WI38 (cell line): ENCODE results near the gene TTN.

Experiments
- H3K4me3 ChIP-seq: 2 replicates; pipeline ENCODE4 v1.5.1; 2011; ENCODE audit warnings: low read depth, mild to moderate bottlenecking, control low read depth, low read length
- CTCF ChIP-seq: IDR thresholded peaks from 2 replicates; pipeline ENCODE4 v1.5.1; 2012; ENCODE audit warnings: low read depth, mild to moderate bottlenecking, control low read depth, low read length

TTN gene

GRCh38 chr2:178644919-178645318 is 162.3 kb downstream of the TTN start:
- no peak for TF ChIP-seq CTCF
- no peak overlapping the region for H3K4me3 ChIP-seq

GRCh38 chr2:178641498-178641897 is 165.7 kb downstream of the TTN start:
- no peak overlapping the region for H3K4me3 ChIP-seq
- TF ChIP-seq CTCF: no peak

GRCh38 chr2:178635897-178636296 is 171.3 kb downstream of the TTN start:
- no peak for TF ChIP-seq CTCF
- no peak overlapping the region for H3K4me3 ChIP-seq

GRCh38 chr2:178632729-178633128 is 174.5 kb downstream of the TTN start:
- TF ChIP-seq CTCF: no peak
- no peak overlapping the region for H3K4me3 ChIP-seq

GRCh38 chr2:178630581-178630980 is 176.6 kb downstream of the TTN start:
- H3K4me3 ChIP-seq: no peak overlapping the region
- TF ChIP-seq CTCF: no peak

GRCh38 chr2:178629463-178629862 is 177.8 kb downstream of the TTN start:
- H3K4me3 ChIP-seq: no peak overlapping the region
- TF ChIP-seq CTCF: no peak

GRCh38 chr2:178628605-178629004 is 178.6 kb downstream of the TTN start:
- H3K4me3 ChIP-seq: no peak overlapping the region
- no peak for TF ChIP-seq CTCF
